Measurements from ENCODE around the gene PRAC2.

DNA sequence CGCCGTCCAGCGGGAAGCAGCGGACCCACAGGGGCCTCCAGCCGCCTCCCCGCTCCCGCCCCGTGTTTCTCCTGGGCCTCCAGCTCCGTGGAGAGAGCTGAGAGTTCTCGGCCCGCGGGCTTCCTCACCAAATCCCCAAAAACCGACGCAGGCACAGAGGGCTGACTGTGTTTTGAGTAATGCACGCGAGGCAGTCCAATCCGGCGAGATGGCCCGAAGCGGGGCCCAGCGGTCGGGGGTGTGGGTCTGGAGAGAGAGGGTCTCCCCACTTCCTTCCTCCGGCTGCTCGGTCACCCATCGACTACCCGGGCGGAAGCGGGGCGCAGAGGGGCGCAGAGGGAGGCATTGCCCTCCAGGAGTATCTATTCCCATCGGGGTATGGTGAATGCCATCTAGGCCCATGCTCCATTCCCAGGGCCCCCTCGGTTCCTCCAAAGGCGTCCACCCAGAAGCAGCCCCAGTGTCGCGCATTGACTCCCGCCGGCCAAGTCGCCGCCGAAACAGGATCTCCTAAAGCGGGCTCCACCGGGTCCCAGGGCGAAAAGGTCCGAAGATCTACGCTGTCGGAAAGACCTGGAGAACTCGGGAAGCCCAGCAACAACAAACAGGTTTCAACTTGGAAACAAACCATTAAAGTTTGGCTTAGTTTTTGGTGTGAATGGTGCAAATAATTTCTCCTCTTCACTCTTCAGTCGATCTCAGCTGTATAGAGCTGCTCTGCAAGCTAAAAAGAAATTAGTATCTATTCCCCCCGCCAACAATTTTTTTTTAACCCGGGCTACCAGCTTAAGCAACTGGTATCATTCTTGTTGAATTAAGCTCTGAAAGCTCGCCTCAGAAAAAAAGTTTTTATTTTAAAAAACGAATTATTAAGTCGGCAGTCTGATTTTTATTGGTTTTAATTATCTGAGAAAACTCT, 24.7 kb downstream of the PRAC2 start:
- TF ChIP-seq EP300 (IDR thresholded peaks at IDR 0.05) = no peak
- no peak for TF ChIP-seq POLR2A (IDR thresholded peaks at IDR 0.05)
- TF ChIP-seq, protein P1, sequence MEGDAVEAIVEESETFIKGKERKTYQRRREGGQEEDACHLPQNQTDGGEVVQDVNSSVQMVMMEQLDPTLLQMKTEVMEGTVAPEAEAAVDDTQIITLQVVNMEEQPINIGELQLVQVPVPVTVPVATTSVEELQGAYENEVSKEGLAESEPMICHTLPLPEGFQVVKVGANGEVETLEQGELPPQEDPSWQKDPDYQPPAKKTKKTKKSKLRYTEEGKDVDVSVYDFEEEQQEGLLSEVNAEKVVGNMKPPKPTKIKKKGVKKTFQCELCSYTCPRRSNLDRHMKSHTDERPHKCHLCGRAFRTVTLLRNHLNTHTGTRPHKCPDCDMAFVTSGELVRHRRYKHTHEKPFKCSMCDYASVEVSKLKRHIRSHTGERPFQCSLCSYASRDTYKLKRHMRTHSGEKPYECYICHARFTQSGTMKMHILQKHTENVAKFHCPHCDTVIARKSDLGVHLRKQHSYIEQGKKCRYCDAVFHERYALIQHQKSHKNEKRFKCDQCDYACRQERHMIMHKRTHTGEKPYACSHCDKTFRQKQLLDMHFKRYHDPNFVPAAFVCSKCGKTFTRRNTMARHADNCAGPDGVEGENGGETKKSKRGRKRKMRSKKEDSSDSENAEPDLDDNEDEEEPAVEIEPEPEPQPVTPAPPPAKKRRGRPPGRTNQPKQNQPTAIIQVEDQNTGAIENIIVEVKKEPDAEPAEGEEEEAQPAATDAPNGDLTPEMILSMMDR (IDR thresholded peaks at IDR 0.05) = no peak

Measured in ovary (tissue), 3 donors.